ENCODE measurements around the gene CLPSL2.

CLPSL2 gene

DNA sequence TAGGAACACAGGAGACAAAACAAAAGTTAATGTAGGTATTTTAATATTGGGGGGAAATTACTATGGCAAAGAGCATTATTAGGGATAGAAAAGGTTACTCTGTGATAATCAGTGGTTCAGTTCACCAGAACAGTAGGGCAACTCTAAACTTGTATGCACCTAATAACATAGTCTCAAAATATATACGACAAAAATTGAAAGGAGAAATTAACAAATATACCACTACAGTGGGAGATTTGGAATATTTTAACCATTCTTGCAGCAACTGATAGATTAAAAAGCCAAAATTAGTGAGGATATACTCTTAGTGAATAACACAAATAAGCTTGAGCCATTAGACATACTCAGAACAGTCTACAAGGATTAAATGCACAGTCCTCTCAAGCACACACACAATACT, 28.5 kb upstream of the CLPSL2 start:
- Histone ChIP-seq H3K36me3 (ENCODE audit: control insufficient read depth, insufficient read depth, low read length) (no peaks in the 10 kb centered on the region), H3K4me3 (ENCODE audit: insufficient read depth, low read depth, low read length) (no peak overlapping the region), H3K27me3 (ENCODE audit: control insufficient read depth, insufficient read depth, low read length, poor library complexity, severe bottlenecking) (no peaks in the 10 kb centered on the region), H3K9me3 (ENCODE audit: control insufficient read depth, low read length) (no peaks in the 10 kb centered on the region), H3K4me1 (ENCODE audit: control insufficient read depth, insufficient read depth, low read length) (peaks cover 1% of the 10 kb centered on the region), H3K27ac (ENCODE audit: insufficient read depth, low read depth, low read length, poor library complexity, severe bottlenecking) (no peak overlapping the region)
- 83% methylated on average over 1 of the region's 1 CpG; no CpG with 5 or more reads in 1 of the 2 experiments for WGBS, 2 experiments

DNA sequence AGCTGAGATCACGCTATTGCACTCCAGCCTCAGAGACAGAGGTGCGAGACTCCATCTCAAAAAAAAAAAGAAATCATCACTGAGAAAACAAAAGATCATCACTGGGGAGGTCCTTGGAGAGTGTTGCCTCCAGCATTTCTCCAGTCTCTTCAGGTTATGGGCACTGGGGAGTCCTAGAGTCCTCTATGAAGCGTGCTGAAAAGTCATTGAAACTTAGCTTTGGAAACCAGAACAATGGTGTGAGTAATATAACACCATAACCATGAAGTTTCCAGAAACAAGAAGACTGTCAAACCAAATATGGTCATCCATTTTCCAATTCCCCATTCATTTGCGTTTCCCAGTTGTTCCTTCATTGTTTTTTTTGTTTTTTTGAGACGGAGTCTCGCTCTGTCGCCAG, 25.8 kb upstream of the CLPSL2 start:
- no peaks in the 10 kb centered on the region for H3K27me3 ChIP-seq (ENCODE audit: control insufficient read depth, insufficient read depth, low read length, poor library complexity, severe bottlenecking)
- 90 to 93% methylated on average over 7 of the region's 7 CpGs for WGBS, 2 experiments
- no peak overlapping the region for H3K27ac ChIP-seq (ENCODE audit: insufficient read depth, low read depth, low read length, poor library complexity, severe bottlenecking)

DNA sequence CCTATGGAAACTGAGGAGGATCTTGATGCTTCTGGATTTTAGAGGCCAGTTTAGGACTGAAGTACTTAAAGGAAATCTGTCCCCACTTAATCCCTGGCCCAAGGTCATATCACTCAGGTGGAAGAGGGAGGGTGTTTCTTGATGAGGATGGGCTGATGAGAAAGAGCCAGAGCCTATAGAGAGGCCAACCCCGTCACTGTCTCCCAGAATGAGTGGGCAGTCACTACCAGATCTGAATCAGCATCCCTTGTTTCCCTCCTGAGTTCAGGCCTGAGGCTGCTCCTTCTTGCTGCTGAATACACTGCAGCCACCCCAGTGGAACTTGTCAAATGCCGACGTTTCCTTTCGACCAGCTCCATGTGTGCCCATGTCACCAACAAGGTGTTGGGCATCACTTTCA, 24.8 kb upstream of the CLPSL2 start:
- H3K4me1 ChIP-seq (ENCODE audit: control insufficient read depth, insufficient read depth, low read length) = peaks cover 7% of the 10 kb centered on the region
- 87 to 90% methylated on average over 4 of the region's 4 CpGs for WGBS, 2 experiments
- H3K9me3 ChIP-seq (ENCODE audit: control insufficient read depth, low read length) = no peaks in the 10 kb centered on the region
- H3K27ac ChIP-seq (ENCODE audit: insufficient read depth, low read depth, low read length, poor library complexity, severe bottlenecking) = no peak overlapping the region
- no peak overlapping the region for H3K4me3 ChIP-seq (ENCODE audit: insufficient read depth, low read depth, low read length)
- no peaks in the 10 kb centered on the region for H3K27me3 ChIP-seq (ENCODE audit: control insufficient read depth, insufficient read depth, low read length, poor library complexity, severe bottlenecking)
- H3K36me3 ChIP-seq (ENCODE audit: control insufficient read depth, insufficient read depth, low read length) = no peaks in the 10 kb centered on the region

More for the DNA sequence above, 25.8 kb upstream of the CLPSL2 start:
- H3K9me3 ChIP-seq (ENCODE audit: control insufficient read depth, low read length) = no peaks in the 10 kb centered on the region
- no peaks in the 10 kb centered on the region for H3K36me3 ChIP-seq (ENCODE audit: control insufficient read depth, insufficient read depth, low read length)
- H3K4me3 ChIP-seq (ENCODE audit: insufficient read depth, low read depth, low read length) = no peak overlapping the region
- peaks cover 7% of the 10 kb centered on the region for H3K4me1 ChIP-seq (ENCODE audit: control insufficient read depth, insufficient read depth, low read length)

DNA sequence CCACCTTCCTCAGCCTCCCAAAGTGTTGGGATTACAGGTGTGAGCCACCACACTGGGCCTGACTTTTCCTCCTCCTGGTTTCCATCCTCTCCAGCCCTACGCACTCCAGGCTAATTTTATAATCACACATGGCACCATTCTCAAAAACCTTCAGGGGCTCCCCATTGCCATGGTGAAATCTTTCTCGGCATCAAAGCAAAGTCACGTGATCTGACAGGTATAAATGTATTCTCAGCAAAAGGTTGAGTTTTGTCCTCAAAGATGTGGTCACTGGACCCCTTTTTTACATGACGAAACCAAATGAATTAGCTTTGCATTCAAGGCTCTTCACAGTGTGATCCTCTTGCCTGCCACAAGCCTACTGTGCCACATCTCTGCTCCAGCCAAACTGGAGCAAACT, 24.1 kb upstream of the CLPSL2 start:
- Histone ChIP-seq H3K27me3 (ENCODE audit: control insufficient read depth, insufficient read depth, low read length, poor library complexity, severe bottlenecking) (no peaks in the 10 kb centered on the region), H3K36me3 (ENCODE audit: control insufficient read depth, insufficient read depth, low read length) (no peaks in the 10 kb centered on the region), H3K4me3 (ENCODE audit: insufficient read depth, low read depth, low read length) (no peak overlapping the region), H3K27ac (ENCODE audit: insufficient read depth, low read depth, low read length, poor library complexity, severe bottlenecking) (no peak overlapping the region), H3K4me1 (ENCODE audit: control insufficient read depth, insufficient read depth, low read length) (peaks cover 7% of the 10 kb centered on the region), H3K9me3 (ENCODE audit: control insufficient read depth, low read length) (no peaks in the 10 kb centered on the region)
- 93 to 94% methylated on average over 4 of the region's 4 CpGs for WGBS, 2 experiments

DNA sequence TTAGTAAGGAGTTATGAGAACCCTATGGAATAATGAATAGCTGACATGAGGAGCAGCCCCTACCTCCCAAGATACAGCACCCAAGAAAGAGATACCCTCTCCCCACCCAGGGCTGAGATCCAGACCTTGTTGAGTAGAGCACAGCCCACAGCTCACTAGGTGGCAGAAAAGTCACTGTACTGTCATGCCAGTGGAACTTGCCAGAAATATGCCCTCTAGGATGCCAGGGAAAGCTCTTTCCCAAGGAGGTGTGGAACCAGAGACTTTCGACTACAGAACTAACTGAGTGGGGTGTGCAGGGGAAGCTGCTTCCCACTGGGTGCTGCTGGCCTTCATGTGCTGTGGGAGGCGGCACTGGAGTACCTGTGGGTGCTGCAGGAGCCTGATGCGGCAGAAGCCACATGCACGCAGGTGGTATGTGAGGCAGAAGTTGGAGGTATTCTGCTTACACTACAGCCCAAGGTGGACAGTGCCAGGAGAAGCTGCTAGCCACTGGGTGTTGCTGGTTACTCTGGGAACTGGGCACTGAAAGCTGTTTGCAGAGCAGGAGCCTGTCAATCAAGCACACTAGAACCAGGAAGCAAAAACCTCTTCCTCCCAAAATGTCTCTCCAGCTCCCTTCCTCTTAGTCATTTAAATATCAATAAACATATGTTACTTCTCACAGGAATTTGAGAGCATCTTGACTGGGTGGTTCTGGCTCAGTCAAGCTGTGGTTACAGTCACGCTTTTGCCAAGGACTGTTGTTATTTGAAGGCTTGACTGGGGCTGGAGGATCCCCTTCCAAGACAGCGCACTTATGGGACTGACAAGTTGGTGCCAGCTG, 21.7 kb upstream of the CLPSL2 start:
- Histone ChIP-seq H3K27ac (ENCODE audit: insufficient read depth, low read depth, low read length, poor library complexity, severe bottlenecking) (no peak overlapping the region), H3K4me1 (ENCODE audit: control insufficient read depth, insufficient read depth, low read length) (peaks cover 7% of the 10 kb centered on the region), H3K27me3 (ENCODE audit: control insufficient read depth, insufficient read depth, low read length, poor library complexity, severe bottlenecking) (no peaks in the 10 kb centered on the region), H3K9me3 (ENCODE audit: control insufficient read depth, low read length) (no peaks in the 10 kb centered on the region), H3K36me3 (ENCODE audit: control insufficient read depth, insufficient read depth, low read length) (no peaks in the 10 kb centered on the region), H3K4me3 (ENCODE audit: insufficient read depth, low read depth, low read length) (no peak overlapping the region)
- WGBS, 2 experiments = 87 to 94% methylated on average over 6 of the region's 6 CpGs

DNA sequence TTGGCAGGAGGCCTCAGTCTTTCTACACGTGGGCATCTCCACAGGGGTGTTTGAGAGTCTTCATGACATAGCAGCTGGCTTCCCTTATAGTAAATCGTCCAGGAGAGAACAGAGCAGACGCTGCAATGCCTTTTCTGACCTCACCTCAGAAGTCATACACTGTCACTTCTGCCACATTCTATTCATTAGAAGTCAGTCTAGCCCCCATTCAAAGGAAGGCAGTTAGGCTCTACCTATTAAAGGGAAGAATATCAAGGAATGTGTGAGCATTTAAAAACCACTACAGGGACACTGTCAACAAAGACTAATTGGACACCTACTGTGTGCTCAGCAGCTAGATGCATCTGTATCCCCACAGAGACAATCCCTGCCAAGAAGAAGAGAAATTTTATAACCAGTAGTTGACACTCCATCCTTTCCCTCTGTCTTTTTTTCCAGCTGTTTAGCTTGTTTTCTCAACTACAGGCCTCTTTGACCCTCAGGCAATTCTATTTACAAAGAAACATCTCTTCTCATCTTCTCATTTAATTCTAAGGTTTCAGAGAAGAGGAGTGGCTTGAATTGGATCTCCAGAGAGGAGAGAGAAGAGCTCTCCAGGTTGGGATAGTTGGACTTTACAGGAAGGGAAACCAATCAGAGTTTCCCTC, 21.0 kb upstream of the CLPSL2 start:
- Histone ChIP-seq H3K27me3 (ENCODE audit: control insufficient read depth, insufficient read depth, low read length, poor library complexity, severe bottlenecking) (no peaks in the 10 kb centered on the region), H3K27ac (ENCODE audit: insufficient read depth, low read depth, low read length, poor library complexity, severe bottlenecking) (peak overlapping the region; percentile 6), H3K9me3 (ENCODE audit: control insufficient read depth, low read length) (no peaks in the 10 kb centered on the region), H3K4me1 (ENCODE audit: control insufficient read depth, insufficient read depth, low read length) (peaks cover 7% of the 10 kb centered on the region), H3K36me3 (ENCODE audit: control insufficient read depth, insufficient read depth, low read length) (no peaks in the 10 kb centered on the region), H3K4me3 (ENCODE audit: insufficient read depth, low read depth, low read length) (no peak overlapping the region)
- WGBS, 2 experiments = 17 to 29% methylated on average over 3 of the region's 3 CpGs

DNA sequence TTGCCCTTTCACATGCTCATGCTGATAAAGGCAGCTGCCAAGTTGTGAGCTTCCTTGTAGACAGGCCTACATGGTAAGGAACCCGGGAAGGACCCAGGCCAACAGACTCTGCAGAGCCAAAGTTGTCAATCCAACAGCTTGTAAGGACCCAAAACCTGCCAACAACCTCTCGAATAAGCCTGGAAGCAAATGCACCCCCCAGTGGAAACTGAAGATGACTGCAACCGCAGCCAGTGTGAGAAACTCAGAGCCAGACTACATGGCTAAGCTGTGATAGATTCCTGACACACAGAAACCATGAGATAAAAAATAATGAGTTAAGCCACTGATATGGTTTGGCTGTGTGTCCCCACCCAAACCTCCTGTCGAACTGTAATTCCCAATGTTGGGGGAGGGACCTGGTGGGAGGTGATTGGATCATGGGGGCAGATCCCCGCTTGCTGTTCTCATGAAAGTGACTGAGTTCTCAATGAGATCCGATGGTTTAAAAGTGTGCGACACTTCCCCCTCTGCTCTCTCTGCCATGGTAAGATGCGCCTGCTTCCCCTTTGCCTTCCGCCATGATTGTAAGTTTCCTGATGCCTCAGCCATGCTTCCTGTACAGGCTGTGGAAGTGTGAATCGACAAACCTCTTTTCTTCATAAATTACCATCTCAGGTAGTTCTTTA, 18.8 kb upstream of the CLPSL2 start:
- Histone ChIP-seq H3K27me3 (ENCODE audit: control insufficient read depth, insufficient read depth, low read length, poor library complexity, severe bottlenecking) (no peaks in the 10 kb centered on the region), H3K4me3 (ENCODE audit: insufficient read depth, low read depth, low read length) (no peak overlapping the region), H3K36me3 (ENCODE audit: control insufficient read depth, insufficient read depth, low read length) (no peaks in the 10 kb centered on the region), H3K4me1 (ENCODE audit: control insufficient read depth, insufficient read depth, low read length) (peaks cover 7% of the 10 kb centered on the region), H3K9me3 (ENCODE audit: control insufficient read depth, low read length) (no peaks in the 10 kb centered on the region), H3K27ac (ENCODE audit: insufficient read depth, low read depth, low read length, poor library complexity, severe bottlenecking) (no peak overlapping the region)
- 55% methylated on average over 10 of the region's 10 CpGs for WGBS, 2 experiments

DNA sequence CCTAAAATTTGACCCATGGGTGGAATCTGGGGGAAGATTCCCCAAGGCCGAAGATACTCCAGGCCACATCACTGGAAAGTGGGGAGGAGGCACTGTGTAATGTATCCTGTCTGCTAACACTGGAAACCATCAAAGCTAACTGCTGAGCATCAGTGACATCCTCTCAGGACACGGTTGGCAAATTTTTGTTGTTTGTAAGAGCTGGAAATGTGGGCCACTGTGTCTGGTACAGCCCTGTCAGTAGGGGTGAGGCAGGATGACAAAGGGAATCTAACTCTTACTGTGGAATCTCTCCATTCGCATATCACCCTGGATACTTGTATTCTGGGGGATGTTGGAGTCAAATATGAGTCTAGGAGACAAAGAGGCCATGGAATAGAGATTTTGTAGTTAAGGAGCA, 17.0 kb upstream of the CLPSL2 start:
- Histone ChIP-seq H3K9me3 (ENCODE audit: control insufficient read depth, low read length) (no peaks in the 10 kb centered on the region), H3K4me3 (ENCODE audit: insufficient read depth, low read depth, low read length) (no peak overlapping the region), H3K36me3 (ENCODE audit: control insufficient read depth, insufficient read depth, low read length) (no peaks in the 10 kb centered on the region), H3K27ac (ENCODE audit: insufficient read depth, low read depth, low read length, poor library complexity, severe bottlenecking) (no peak overlapping the region), H3K27me3 (ENCODE audit: control insufficient read depth, insufficient read depth, low read length, poor library complexity, severe bottlenecking) (peaks cover 3% of the 10 kb centered on the region), H3K4me1 (ENCODE audit: control insufficient read depth, insufficient read depth, low read length) (peaks cover 9% of the 10 kb centered on the region)
- 94 to 95% methylated on average over 3 of the region's 3 CpGs for WGBS, 2 experiments

DNA sequence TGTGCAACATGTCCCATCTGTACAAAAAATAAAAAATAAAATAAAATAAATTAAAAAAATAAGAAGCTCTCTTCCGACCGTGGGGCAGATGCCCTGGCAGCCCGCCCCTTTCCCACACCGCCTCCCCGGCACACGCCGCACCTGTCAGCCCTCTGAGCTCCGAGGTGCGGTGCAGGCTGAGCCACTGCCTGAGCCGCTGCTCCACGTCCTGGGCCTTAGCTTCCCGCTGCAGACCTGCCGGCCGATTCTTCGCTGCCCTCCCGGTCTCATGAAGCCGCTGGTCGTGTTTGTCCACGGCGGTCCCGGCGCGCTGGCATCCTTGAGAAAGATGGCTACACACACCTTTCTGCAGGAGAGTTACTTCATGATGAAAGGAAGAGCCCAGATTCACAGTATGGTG, 10.7 kb upstream of the CLPSL2 start:
- 88 to 91% methylated on average over 23 of the region's 23 CpGs for WGBS, 2 experiments
- Histone ChIP-seq H3K27ac (ENCODE audit: insufficient read depth, low read depth, low read length, poor library complexity, severe bottlenecking) (no peak overlapping the region), H3K27me3 (ENCODE audit: control insufficient read depth, insufficient read depth, low read length, poor library complexity, severe bottlenecking) (peaks cover 3% of the 10 kb centered on the region), H3K36me3 (ENCODE audit: control insufficient read depth, insufficient read depth, low read length) (no peaks in the 10 kb centered on the region), H3K4me3 (ENCODE audit: insufficient read depth, low read depth, low read length) (no peak overlapping the region), H3K4me1 (ENCODE audit: control insufficient read depth, insufficient read depth, low read length) (peaks cover 2% of the 10 kb centered on the region), H3K9me3 (ENCODE audit: control insufficient read depth, low read length) (no peaks in the 10 kb centered on the region)

DNA sequence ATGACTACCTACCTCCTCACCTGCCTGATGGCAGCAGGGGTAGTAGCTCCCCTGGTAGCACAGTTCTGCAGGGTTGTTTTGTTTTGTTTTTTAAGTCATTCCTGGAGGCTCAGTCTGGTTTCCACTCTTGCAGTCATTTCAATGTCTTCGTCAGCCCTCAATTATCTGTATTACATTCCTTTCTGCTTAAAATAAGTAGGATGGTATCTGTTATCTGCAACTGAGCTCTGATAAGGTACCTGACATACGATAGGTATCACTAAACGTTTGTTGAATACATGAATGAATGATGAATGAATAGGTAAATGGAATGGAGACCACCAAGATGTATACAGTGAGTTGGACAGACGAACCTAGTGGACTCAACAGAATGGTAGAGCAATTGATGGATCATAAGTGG, 7.2 kb upstream of the CLPSL2 start:
- Histone ChIP-seq H3K27ac (ENCODE audit: insufficient read depth, low read depth, low read length, poor library complexity, severe bottlenecking) (no peak overlapping the region), H3K4me3 (ENCODE audit: insufficient read depth, low read depth, low read length) (no peak overlapping the region), H3K36me3 (ENCODE audit: control insufficient read depth, insufficient read depth, low read length) (no peaks in the 10 kb centered on the region), H3K27me3 (ENCODE audit: control insufficient read depth, insufficient read depth, low read length, poor library complexity, severe bottlenecking) (no peaks in the 10 kb centered on the region), H3K4me1 (ENCODE audit: control insufficient read depth, insufficient read depth, low read length) (peaks cover 8% of the 10 kb centered on the region), H3K9me3 (ENCODE audit: control insufficient read depth, low read length) (no peaks in the 10 kb centered on the region)
- 85 to 91% methylated on average over 3 to 4 of the region's 4 CpGs for WGBS, 2 experiments

All from ectodermal cell (in vitro differentiated cells).